Activated CD4-positive, CD25-positive, alpha-beta regulatory T cell treated with anti-CD3 and anti-CD28 coated beads, Interleukin-2, amount 50 U/mL, for 72 hours (primary cell): Measurements from ENCODE around the gene TCOF1.

Experiments used
- DNase-seq: peaks from one replicate; pipeline ENCODE4 v3.0.0; 2021

The TCOF1 gene

DNA sequence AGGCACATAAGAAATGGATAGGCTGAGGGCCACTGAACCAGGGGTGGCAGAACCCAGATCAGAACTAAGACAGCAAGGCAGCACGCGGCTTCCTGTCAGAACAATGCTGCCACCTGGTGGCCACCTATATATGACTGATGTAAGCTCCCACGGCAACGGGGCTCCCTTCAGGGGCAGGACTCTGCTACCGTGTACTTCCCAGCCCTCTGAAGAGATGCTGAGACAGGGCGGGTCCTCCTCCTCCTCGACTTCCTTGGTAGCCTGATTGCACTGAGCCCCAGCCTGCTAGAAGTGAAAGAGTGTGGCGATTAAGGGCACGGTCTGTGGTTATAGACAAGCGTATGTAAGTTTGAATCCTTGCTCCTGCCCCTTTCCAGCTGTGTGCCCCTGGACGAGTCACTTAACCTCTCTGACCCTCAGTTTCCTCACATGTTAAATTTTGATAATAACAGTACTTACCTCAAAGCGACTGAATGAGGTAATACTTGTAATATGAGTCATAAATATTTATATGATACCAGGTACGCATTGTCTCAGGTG is 78.7 kb downstream of the TCOF1 start:
- DNase-seq, result peak; percentile 91

DNA sequence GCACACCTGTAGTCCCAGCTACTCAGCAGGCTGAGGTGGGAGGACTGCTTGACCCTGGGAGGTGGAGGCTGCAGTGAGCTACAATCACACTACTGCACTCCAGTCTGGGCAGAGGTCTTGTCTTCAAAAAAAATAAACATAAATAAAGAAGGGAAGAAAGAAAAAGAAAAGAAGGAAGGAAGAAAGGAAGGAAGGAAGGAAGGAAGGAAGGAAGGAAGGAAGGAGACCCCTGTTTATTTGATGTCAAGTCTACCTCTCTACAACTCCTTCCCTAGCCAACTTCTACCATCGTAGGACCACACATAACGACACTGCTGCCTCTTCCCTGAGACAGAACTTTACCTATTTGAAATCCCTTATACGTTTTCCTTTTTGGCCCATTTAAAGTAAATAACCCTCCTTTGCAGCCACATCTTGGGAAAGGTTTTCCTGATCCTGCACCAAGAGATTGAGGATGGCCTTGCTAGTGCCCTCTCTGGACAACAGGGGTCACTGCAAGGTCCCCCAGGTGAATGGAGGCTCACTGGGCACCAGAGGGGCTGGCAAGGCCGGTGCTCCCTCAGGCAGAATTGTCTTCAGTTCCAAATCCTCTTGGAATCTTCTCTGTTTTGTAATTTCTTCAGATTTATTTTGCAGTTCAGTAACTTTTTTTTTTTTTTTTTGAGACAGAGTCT is 81.5 kb downstream of the TCOF1 start:
- DNase-seq, result no peak

DNA sequence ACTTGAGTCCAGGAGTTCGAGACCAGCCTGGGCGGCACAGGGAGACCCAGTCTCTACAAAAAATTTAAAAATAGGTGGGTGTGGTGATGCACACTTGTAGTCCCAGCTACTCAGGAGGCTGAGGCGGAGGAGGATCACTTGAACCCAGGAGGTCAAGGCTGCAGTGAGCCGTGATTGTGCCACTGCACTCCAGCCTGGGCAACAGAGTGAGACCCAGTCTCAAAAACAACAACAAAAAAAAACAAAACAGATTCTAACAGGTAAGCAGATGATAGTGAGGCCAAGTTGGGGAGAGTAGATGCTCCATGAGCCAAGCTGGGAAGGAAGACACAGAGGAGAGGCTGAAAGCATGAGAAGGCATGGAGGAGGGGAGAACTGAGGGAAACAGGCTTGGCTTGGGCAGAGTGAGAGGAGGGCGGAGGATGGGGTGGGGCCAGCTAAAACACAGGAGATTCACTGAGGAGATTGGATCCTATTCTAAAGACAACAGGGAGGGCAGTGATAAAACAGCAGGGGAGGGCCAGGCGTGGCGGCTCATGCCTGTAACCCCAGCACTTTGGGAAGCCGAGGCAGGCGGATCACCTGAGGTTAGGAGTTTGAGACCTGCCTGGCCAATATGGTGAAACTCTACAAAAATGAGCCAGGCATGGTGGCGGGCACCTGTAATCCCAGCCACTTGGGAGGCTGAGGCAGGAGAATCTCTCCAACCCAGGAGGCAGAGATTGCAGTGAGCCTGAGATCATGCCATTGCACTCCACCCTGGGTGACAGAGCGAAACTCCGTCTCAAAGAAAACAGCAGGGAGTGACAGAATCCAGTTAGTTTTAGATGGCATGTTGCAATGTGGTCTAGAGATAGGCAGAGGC is 83.7 kb downstream of the TCOF1 start:
- no peak for DNase-seq

DNA sequence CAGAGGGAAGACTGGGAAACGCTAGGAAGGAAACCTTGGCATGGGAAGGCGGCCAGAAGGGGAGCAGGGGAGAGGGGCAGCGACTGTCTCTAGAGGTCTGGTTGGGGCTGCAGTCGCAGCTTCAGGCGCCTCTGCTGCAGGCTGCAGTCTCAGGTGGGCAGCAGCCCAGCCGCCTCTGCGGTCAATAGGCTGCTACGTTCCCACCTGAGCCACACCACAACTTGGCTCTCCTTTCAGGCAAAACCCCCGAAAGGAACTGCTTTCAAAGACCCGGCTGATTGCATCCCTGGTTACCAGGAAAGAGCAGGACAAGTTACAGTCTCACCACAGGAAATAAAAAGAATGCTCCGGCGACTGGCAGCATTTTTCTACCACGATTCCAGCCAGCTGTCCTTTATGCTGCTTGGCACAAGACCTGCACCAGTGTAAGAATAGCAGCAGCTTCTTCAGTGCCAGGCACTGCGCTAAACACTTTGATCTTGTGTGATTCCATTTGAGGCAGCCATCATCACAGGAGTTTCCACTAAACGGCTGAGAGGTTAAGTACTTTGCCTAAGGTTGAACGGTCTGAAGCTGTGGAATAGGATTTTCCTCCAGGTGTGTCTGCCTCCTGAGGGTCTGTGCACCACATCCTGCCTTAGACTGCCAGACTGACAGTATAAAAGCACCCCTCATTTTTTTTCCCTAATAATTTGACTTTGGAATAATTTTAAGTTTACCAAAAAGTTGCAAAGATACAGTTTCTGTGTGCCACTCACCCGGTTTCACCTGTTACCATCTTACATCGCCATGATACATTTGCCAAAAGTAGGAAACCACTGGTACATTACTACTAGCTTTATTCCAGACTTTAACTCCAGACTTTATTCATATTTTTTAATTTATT is 84.6 kb downstream of the TCOF1 start:
- no peak for DNase-seq

DNA sequence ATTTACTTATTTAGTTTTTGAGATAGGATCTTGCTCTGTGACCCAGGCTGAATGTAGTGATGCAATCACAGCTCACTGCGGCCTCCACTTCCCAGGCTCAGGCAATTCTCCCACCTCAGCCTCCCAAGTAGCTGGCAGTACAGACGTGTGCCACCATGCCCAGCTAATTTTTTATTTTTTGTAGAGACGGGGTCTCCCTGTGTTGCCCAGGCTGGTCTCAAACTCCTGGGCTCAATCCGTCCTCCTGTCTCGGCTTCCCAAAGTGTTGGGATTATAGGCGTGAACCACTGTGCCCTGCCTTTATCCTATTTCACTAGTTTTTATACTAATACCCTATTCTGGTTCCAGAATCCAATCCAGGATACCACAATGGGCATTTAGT is 85.2 kb downstream of the TCOF1 start:
- DNase-seq, result no peak

DNA sequence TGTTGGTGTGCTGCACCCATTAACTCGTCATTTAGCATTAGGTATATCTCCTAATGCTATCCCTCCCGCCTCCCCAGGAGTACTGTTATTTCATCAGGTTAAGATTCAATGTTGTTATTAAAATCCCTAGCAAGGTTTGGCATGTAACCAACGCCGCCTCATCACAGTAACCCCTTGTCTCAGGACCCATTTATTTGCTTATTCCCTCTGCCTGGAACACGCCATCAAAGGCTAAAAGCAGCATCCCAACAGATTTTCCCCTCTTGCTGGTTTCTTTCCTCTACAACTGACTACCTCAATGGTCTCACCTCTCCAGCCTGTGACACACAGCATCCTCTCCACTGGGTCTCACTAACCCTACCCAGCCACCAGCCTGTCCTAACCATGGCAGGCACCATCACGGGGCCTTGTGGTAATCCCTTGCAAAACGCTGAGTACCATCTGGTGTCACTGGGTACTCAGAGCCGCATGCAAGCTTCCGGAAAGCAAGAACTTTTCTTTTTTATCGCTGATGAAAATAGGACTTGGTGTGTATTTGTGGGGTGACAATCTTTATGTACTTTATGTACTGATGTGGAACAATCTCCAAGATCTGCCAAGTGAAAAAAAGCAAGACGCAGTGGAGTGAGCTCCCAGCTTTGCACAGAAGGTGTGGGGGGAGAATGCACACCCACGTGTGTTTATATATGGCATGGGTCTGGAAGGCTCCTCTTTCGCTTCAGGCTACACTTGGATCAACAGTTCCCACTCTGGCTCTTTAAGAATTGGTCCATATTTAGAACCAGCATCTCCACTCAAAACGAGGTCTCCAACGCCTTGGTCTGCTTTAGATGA is 86.0 kb downstream of the TCOF1 start:
- no peak for DNase-seq

DNA sequence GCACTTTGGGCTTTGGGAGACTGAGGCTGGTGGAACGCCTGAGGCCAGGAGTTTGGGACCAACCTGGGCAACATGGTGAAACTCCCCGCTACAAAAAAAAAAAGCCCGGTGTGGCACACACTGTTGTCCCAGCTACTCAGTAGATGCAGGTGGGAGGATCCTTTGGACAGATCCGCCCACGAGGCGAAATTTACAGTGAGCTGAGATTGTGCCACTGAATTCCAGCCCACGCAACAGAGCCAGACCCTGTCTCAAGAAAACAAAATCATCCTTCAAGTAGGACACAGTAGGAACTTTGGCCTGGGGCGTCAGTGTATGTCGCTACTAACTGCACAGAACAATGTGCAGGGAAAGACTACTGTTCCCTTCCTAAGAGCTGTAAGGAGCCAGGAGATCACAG is 87.3 kb downstream of the TCOF1 start:
- DNase-seq, result no peak

DNA sequence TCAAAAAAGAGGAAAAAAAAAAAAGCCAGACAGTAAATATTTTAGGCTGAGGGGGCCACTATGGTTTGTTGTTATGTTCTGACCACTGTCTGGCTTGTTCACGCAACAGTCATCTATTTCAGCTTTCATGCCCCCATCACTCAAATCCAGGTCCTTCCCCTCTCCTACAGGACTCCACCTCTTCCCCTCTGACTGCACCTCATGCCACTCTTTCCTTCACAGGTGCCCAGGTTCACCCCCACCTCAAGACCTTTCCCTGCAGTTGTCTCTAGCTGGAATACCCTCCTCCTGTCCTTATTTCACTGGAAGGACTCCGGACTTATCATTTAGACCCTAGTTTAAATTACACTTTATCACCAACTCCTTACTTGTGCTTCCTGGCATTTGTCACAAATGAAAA is 88.6 kb downstream of the TCOF1 start:
- no peak for DNase-seq

DNA sequence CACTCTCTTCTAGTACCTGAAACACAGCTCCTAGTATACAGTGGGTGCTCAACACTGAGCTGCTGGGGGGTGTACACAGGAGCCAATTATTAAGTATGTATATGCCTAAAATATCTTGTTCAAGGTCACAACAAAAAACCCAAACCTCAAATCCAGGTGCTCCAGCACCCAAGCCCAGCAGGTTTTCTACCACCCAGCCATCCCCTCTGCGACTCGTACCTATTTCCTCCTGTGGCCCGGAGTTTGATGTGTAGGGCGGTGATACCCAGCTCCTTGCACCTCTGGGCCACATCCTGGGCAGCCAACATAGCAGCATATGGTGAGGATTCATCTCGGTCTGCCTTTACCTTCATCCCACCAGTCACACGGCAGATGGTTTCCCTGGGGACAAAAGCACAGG is 89.1 kb downstream of the TCOF1 start:
- DNase-seq, result no peak

DNA sequence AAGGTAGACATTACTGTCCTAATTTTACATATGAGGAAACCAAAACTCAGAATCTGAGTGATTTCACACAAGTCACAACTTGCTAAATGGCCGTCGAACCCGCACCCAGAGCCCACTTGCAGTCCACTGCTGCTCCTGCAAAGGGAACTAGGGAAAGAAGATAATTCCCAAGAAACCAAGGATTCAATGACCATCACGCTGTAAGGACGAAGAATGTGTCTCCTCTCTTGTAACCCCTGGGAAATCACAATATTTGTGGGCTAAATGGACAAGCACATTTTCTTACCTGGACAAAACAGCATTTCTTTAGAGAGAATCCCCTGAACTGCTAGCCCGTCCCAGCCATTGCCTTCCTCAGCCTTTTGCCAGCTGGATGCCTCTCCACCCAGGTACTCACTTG is 89.7 kb downstream of the TCOF1 start:
- DNase-seq, result no peak

DNA sequence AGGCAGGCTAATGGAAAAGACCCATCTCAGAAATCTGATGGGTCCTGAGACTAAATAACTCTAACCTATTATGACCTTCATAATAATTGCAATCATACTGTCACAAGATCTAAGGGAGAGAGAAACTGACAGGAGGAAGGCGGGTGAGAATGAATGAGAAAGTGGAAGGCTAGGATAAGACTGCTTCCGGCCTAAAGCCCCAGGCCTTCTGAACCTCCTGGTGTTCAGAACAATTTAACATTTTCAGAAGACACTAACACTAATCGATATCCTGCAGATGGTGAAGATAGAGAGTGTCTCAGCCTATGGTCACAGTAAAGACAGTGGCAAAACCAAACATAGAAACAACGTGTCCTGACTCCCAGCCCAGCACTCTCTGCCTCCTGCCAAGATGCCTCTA is 90.8 kb downstream of the TCOF1 start:
- no peak for DNase-seq

DNA sequence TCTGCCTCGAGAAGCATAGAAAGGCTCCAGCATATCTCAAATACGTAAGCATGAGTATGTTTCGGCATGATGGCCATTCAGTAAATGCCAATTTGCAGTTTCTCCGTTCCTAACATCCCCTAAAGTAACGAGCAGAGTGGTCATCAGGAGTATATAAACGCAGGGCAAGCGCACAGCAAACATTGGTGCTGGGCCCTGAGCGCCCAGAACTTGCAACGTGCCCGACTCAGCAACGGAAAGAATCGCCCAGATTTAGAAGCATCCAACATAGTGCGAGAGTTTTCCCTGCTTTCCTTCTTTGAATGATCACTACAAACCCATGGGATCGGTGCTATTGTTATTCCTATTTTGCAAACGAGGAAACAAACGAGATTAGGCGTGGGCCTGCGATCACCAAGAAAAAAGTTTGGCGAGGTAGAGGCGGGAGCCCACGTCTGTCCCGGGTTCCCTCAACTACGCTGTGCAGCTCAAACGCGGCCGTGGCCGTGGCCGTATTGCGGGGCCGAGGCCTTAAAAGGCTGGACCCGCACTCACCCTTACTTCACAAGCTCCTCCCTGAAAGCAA is 91.5 kb downstream of the TCOF1 start:
- DNase-seq, result no peak
